Vagina (tissue), 2 donors: ENCODE results near the gene SLC49A3. TPM values are rescaled to one million over a fixed set of nuclear protein-coding genes. Genes with fewer than 3 reads are reported as not detected.

ENCODE experiments used
- DNase-seq, 2 donors: peaks; one replicate each; pipeline ENCODE4 v3.0.0-alpha.2; 2017; ENCODE audit errors: extremely low spot score in 2 of 2
- H3K27ac ChIP-seq: fragments of 200-600 bp; sonication (generic); one replicate; pipeline ENCODE4 v1.5.1; 2019
- H3K27me3 ChIP-seq: fragments of 200-600 bp; sonication (generic); one replicate; pipeline ENCODE4 v1.5.1; 2019
- H3K36me3 ChIP-seq, 2 donors: fragments of 200-600 bp; sonication (generic); one replicate each; pipeline ENCODE4 v1.5.1; 2017 to 2019
- H3K4me1 ChIP-seq: fragments of 200-600 bp; sonication (generic); one replicate; pipeline ENCODE4 v1.5.1; 2019
- H3K4me3 ChIP-seq, 2 donors: fragments of 200-600 bp; sonication (generic); 1 replicate in 1 of 2; 2 replicates in 1 of 2; pipeline ENCODE4 v1.5.1; 2016 to 2019
- H3K9me3 ChIP-seq: fragments of 200-600 bp; sonication (generic); one replicate; pipeline ENCODE4 v1.5.1; 2019
- CTCF ChIP-seq, 3 experiments: fragments of 450-650 bp in 2 of 3; fragments of 200-600 bp in 1 of 3; sonication (generic) in 1 of 3; IDR thresholded peaks; one replicate each; pipeline ENCODE4 v1.5.1; 2017 to 2019; ENCODE audit warnings: antibody characterized with exemption in 3 of 3, mild to moderate bottlenecking in 2 of 3, moderate library complexity in 2 of 3
- POLR2A ChIP-seq, 2 donors: fragments of 450-650 bp; IDR thresholded peaks; one replicate each; pipeline ENCODE4 v1.6.1; 2017; ENCODE audit warnings: antibody characterized with exemption in 2 of 2, mild to moderate bottlenecking in 2 of 2, moderate library complexity in 2 of 2
- POLR2AphosphoS5 ChIP-seq, 2 donors: sonication (generic); formaldehyde crosslinking; IDR thresholded peaks; one replicate each; pipeline ENCODE4 v1.9.0; 2017; ENCODE audit warnings: antibody characterized with exemption in 2 of 2, mild to moderate bottlenecking in 2 of 2, low read depth in 1 of 2; ENCODE audit not compliant: insufficient read depth in 1 of 2
- intact Hi-C: fragments of 100-400 bp; cut with DNase I; formaldehyde crosslinking; loops from one replicate; pipeline ENCODE4 v1.15.1; 2023
- total RNA-seq: library from RNA; depleted of rRNA; stranded (reverse); fragments of >200 nt; gene quantifications from one replicate; pipeline ENCODE4 v1.2.3, GENCODE V29; 2016

Gene SLC49A3
- total RNA-seq, 1 donor from 2014 or later: 11.0 TPM

GRCh38 chr4:723751-724530 lies 35.0 kb upstream of the SLC49A3 start:
- DNase-seq: no peak
- H3K9me3 ChIP-seq: no peaks in the 10 kb centered on the region
- H3K36me3 ChIP-seq: peaks cover 0 to 6% of the 10 kb centered on the region in 2 donors
- no peak overlapping the region for H3K4me3 ChIP-seq
- TF ChIP-seq POLR2AphosphoS5 (IDR thresholded peaks at IDR 0.05; ENCODE audit: insufficient read depth in 1 of 2, low read depth in 1 of 2): no peak
- intact Hi-C loops: no loop called here
- H3K4me1 ChIP-seq: peaks cover 50% of the 10 kb centered on the region
- H3K27me3 ChIP-seq: no peaks in the 10 kb centered on the region
- no peak overlapping the region for H3K27ac ChIP-seq

GRCh38 chr4:722851-723360 lies 34.0 kb upstream of the SLC49A3 start:
- TF ChIP-seq POLR2A (IDR thresholded peaks at IDR 0.05): no peak
- TF ChIP-seq POLR2AphosphoS5 (IDR thresholded peaks at IDR 0.05; ENCODE audit: insufficient read depth in 1 of 2, low read depth in 1 of 2): no peak
- TF ChIP-seq CTCF (IDR thresholded peaks at IDR 0.05): no peak
- DNase-seq: no peak
- Histone ChIP-seq H3K36me3 (peaks cover 0 to 6% of the 10 kb centered on the region in 2 donors), H3K9me3 (no peaks in the 10 kb centered on the region), H3K4me3 (no peak overlapping the region), H3K27me3 (no peaks in the 10 kb centered on the region), H3K27ac (no peak overlapping the region), H3K4me1 (peaks cover 54% of the 10 kb centered on the region)
- intact Hi-C loops: no loop called here

- intact Hi-C loops: no loop called here
- H3K4me1 ChIP-seq: peaks cover 55% of the 10 kb centered on the region
- no peak overlapping the region for H3K4me3 ChIP-seq
- no peak overlapping the region for H3K27ac ChIP-seq
- TF ChIP-seq POLR2A (IDR thresholded peaks at IDR 0.05) (no peak), CTCF (IDR thresholded peaks at IDR 0.05) (no peak), POLR2AphosphoS5 (IDR thresholded peaks at IDR 0.05; ENCODE audit: insufficient read depth in 1 of 2, low read depth in 1 of 2) (no peak)
- DNase-seq: no peak
- no peaks in the 10 kb centered on the region for H3K9me3 ChIP-seq
- H3K27me3 ChIP-seq: no peaks in the 10 kb centered on the region
- peaks cover 0 to 6% of the 10 kb centered on the region in 2 donors for H3K36me3 ChIP-seq
These were observed 33.3 kb upstream of the SLC49A3 start for GRCh38 chr4:722169-722725.

- H3K36me3 ChIP-seq: peaks cover 0 to 6% of the 10 kb centered on the region in 2 donors
- TF ChIP-seq POLR2AphosphoS5 (IDR thresholded peaks at IDR 0.05; ENCODE audit: insufficient read depth in 1 of 2, low read depth in 1 of 2) (no peak), POLR2A (IDR thresholded peaks at IDR 0.05) (no peak), CTCF (IDR thresholded peaks at IDR 0.05) (no peak)
- H3K4me3 ChIP-seq: no peak overlapping the region
- H3K27ac ChIP-seq: peak overlapping the region; percentile 60
- H3K27me3 ChIP-seq: no peaks in the 10 kb centered on the region
- no peaks in the 10 kb centered on the region for H3K9me3 ChIP-seq
- H3K4me1 ChIP-seq: peaks cover 50% of the 10 kb centered on the region
- DNase-seq: no peak
- intact Hi-C loops: no loop called here
These were observed 32.6 kb upstream of the SLC49A3 start for GRCh38 chr4:721261-722168.
